ENCODE measurements around the gene LRFN4. TPM values are rescaled to one million over a fixed set of nuclear protein-coding genes. Genes with fewer than 3 reads are reported as not detected.

The LRFN4 gene
- total and polyA plus RNA-seq, 2 of the 8 experiments (the other 6 are each of a cell fraction or from before 2014, with no cell fraction given): 49.8 to 64.3 TPM

GRCh38 chr11:66904981-66905521 is 48.2 kb downstream of the LRFN4 start (continued):
- no peak for TF ChIP-seq ATF2 (IDR thresholded peaks at IDR 0.05; ENCODE audit: low read length)

All from H1 (cell line).